Measurements from ENCODE around the gene ZSWIM6.

DNA sequence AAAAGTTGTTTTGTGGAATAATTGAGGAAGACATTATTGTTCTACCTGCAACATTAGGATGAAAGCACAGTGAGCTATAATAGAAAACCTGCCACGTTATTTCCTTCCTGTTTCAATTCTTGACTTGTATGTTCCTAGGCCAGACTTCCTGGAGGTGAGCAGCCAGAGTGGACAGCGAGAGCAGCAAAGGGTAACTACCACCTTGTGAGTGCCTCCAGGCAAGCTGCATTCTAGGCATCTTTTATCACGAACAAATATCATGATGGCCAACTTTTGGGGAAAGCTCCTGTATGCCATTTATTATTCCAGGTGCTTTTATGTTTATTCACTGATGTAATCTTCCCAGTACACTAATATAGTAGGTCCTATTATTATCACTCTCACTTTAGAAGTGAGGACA lies 34.0 kb upstream of the ZSWIM6 start:
- TF ChIP-seq, protein P1, sequence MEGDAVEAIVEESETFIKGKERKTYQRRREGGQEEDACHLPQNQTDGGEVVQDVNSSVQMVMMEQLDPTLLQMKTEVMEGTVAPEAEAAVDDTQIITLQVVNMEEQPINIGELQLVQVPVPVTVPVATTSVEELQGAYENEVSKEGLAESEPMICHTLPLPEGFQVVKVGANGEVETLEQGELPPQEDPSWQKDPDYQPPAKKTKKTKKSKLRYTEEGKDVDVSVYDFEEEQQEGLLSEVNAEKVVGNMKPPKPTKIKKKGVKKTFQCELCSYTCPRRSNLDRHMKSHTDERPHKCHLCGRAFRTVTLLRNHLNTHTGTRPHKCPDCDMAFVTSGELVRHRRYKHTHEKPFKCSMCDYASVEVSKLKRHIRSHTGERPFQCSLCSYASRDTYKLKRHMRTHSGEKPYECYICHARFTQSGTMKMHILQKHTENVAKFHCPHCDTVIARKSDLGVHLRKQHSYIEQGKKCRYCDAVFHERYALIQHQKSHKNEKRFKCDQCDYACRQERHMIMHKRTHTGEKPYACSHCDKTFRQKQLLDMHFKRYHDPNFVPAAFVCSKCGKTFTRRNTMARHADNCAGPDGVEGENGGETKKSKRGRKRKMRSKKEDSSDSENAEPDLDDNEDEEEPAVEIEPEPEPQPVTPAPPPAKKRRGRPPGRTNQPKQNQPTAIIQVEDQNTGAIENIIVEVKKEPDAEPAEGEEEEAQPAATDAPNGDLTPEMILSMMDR (IDR thresholded peaks at IDR 0.05), result no peak
- TF ChIP-seq ZFX (IDR thresholded peaks at IDR 0.05; ENCODE audit: borderline replicate concordance), result no peak

Measured in 22Rv1 (cell line).